Osteoblast (primary cell): ENCODE data around the gene FAT3. TPM values are rescaled to one million over a fixed set of nuclear protein-coding genes. Genes with fewer than 3 reads are reported as not detected.

Experiments used
- DNase-seq: peaks from one replicate; pipeline ENCODE4 v3.0.0; 2011; ENCODE audit warnings: low spot score, mixed read lengths; ENCODE audit not compliant: insufficient read length; ENCODE audit errors: missing footprints
- H2AFZ ChIP-seq: 2 replicates; pipeline ENCODE4 v1.6.0; 2011; ENCODE audit warnings: mild to moderate bottlenecking, low read length
- H3K27ac ChIP-seq: 2 replicates; pipeline ENCODE4 v1.5.1; 2011; ENCODE audit warnings: mild to moderate bottlenecking, low read depth, low read length, moderate library complexity
- H3K27me3 ChIP-seq: 2 replicates; pipeline ENCODE4 v1.6.0; 2012; ENCODE audit warnings: mild to moderate bottlenecking, control low read depth, inconsistent platforms, low read length, moderate library complexity; ENCODE audit not compliant: insufficient read depth
- H3K36me3 ChIP-seq: 2 replicates; pipeline ENCODE4 v1.5.1; 2011; ENCODE audit warnings: mild to moderate bottlenecking, low read length, control low read depth, moderate library complexity; ENCODE audit not compliant: insufficient read depth
- H3K4me1 ChIP-seq: 2 replicates; pipeline ENCODE4 v1.5.1; 2011; ENCODE audit warnings: mild to moderate bottlenecking, low read length, control low read depth, moderate library complexity; ENCODE audit not compliant: insufficient read depth
- H3K4me2 ChIP-seq: 2 replicates; pipeline ENCODE4 v1.6.0; 2011; ENCODE audit warnings: mild to moderate bottlenecking, low read length; ENCODE audit not compliant: insufficient read depth
- H3K4me3 ChIP-seq: fragments of 200-600 bp; sonication (generic); 3 replicates; pipeline ENCODE4 v1.5.1; 2012; ENCODE audit warnings: mild to moderate bottlenecking, low read length, inconsistent platforms; ENCODE audit not compliant: insufficient read depth
- H3K79me2 ChIP-seq: 2 replicates; pipeline ENCODE4 v1.6.0; 2012; ENCODE audit warnings: mild to moderate bottlenecking, low read length, control low read depth, inconsistent platforms; ENCODE audit not compliant: insufficient read depth
- H3K9me3 ChIP-seq: 2 replicates; pipeline ENCODE4 v1.5.1; 2011; ENCODE audit warnings: low read depth, low read length, control low read depth
- H4K20me1 ChIP-seq: 2 replicates; pipeline ENCODE4 v1.6.0; 2012; ENCODE audit warnings: mild to moderate bottlenecking, low read length, control low read depth; ENCODE audit not compliant: insufficient read depth
- total RNA-seq: library from RNA; depleted of rRNA; stranded (reverse); fragments of >200 nt; gene quantifications from 2 replicates; pipeline ENCODE4 v1.2.3, GENCODE V29; 2012
- TF ChIP-seq, protein P1 (sequence below): IDR thresholded peaks from 2 replicates; pipeline ENCODE4 v1.5.1; 2011; ENCODE audit warnings: mild to moderate bottlenecking, low read depth, low read length, moderate library complexity; ENCODE audit errors: extremely low read depth

The FAT3 gene
- total RNA-seq, 1 donor: 2.2 TPM

DNA sequence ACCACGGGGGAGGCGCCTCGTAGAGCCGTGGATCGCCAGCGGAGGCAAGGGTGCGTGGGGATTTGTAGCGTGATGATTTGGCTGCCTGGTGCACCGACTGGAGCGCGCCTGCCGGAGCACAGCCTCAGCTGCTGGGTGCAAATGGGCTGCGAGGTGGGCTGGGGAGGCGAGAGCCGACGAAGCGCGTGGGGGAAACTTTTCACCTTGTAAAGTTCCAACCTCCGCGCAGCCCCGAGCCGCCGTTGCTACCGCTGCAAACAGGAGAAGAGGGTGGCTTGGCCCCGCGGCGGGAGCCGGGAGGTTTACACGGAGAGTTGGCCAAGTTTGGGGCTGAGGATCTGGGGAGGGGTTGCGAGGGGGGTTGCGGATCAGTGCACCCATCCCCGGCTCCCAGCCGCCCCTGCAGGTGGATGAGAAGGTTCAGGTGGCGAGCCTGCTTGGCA, 528 bp downstream of the FAT3 start:
- peaks cover 4% of the 10 kb centered on the region for H3K4me1 ChIP-seq
- H3K4me2 ChIP-seq: peak overlapping the region; percentile 80
- no peak overlapping the region for H3K27ac ChIP-seq
- TF ChIP-seq, protein P1, sequence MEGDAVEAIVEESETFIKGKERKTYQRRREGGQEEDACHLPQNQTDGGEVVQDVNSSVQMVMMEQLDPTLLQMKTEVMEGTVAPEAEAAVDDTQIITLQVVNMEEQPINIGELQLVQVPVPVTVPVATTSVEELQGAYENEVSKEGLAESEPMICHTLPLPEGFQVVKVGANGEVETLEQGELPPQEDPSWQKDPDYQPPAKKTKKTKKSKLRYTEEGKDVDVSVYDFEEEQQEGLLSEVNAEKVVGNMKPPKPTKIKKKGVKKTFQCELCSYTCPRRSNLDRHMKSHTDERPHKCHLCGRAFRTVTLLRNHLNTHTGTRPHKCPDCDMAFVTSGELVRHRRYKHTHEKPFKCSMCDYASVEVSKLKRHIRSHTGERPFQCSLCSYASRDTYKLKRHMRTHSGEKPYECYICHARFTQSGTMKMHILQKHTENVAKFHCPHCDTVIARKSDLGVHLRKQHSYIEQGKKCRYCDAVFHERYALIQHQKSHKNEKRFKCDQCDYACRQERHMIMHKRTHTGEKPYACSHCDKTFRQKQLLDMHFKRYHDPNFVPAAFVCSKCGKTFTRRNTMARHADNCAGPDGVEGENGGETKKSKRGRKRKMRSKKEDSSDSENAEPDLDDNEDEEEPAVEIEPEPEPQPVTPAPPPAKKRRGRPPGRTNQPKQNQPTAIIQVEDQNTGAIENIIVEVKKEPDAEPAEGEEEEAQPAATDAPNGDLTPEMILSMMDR: no peak
- H3K27me3 ChIP-seq: peaks cover 65% of the 10 kb centered on the region
- DNase-seq: no peak
- H3K9me3 ChIP-seq: no peaks in the 10 kb centered on the region
- peak overlapping the region; percentile 62 for H3K4me3 ChIP-seq
- peak overlapping the region; percentile 59 for H2AFZ ChIP-seq
- no peaks in the 10 kb centered on the region for H4K20me1 ChIP-seq
- no peaks in the 10 kb centered on the region for H3K36me3 ChIP-seq
- H3K79me2 ChIP-seq: no peaks in the 10 kb centered on the region

DNA sequence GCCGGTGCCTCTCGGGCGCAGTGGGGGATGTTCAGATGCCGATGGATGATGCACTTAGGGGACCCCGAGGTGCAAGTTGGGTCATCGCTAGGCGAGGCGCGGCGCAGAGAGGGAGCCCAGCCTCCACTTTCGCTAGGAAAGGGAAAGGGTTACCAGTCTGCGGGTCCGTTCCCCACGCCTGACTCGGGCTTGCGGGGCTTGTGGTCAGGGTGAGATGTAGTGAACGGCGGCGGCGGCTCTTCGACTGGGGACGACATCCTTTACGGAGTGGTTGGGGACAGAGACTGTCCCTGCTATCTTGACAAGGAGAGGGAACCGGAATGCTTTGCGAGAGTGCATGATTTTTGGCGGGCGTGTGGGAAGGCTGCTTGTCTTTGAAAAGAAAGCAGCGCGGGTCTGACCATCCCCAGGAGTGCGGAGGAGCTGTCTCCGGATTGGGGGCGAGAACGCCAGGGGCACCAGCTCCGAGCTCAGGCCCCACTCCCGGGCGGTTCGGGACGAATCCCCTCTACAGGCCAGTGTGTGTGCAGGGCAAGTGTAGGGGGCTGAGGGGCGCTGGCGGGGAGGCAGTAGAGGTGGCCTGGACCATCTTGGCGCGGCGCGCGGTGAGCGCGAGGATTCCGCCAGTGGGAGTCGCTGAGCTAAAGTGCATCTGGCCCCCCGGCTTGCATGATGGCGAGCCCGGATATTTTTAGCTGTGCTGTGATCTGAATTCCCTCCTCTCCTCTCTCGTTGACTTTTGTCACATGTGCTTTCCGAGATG, 1.1 kb downstream of the FAT3 start:
- Histone ChIP-seq H3K79me2 (no peaks in the 10 kb centered on the region), H2AFZ (no peak overlapping the region), H3K36me3 (no peaks in the 10 kb centered on the region), H3K4me2 (peak overlapping the region; percentile 80), H3K4me1 (peaks cover 4% of the 10 kb centered on the region), H4K20me1 (no peaks in the 10 kb centered on the region), H3K9me3 (no peaks in the 10 kb centered on the region), H3K27ac (no peak overlapping the region), H3K4me3 (peak overlapping the region; percentile 62), H3K27me3 (peaks cover 63% of the 10 kb centered on the region)
- peak; percentile 70 for DNase-seq
- TF ChIP-seq, protein P1: no peak

DNA sequence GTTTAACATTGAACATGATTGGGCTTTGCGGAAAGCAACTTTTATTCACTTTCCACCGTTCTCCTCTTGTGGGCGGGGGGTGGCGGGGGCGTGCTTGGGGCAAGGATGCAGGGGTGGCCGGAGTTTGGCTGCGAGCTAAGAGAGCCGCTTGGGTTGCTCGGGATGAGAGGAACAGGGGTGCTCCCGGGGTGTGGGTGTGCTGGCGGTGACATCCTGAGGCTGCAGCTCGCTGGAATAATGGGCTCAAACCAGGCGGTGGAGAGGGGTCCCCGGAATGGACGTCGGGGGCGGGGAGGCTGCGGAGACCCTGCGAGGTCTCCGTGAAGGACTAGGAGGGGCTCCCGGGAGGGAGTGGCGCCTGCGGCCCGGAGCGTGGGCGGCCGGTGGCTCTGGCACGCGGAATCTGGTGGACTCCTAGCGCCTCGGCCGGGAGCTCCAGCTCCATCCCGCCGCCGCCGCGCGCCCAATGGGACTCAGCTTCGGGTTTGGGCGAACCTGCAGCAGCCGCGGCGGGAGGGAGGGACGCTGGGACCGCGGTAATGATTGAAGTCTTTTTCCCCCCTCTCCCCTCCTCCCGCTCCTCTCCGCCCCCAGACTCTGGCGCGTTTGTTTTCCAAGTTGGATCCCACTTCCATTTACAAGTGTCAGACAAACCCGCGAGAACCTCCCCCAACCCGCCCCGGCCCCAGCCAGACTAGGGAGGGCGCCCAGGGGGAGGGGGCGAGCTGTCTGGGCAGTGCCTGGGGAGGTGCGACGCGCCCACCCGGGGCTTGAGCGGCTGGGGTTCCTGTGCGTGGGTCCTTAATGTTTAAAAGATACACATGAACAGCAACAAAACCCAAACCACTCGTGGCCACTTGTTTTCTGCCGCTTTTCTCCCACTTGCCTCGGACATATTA, 2.0 kb downstream of the FAT3 start:
- peak; percentile 56 for DNase-seq
- Histone ChIP-seq H3K9me3 (no peaks in the 10 kb centered on the region), H3K4me1 (peaks cover 4% of the 10 kb centered on the region), H3K36me3 (no peaks in the 10 kb centered on the region), H2AFZ (no peak overlapping the region), H3K79me2 (no peaks in the 10 kb centered on the region), H3K4me2 (peak overlapping the region; percentile 80), H3K27ac (no peak overlapping the region), H4K20me1 (no peaks in the 10 kb centered on the region), H3K4me3 (peak overlapping the region; percentile 62), H3K27me3 (peaks cover 63% of the 10 kb centered on the region)
- TF ChIP-seq, protein P1: no peak
